Astrocyte (in vitro differentiated cells and primary cell): Measurements from ENCODE around the gene CCDC63. TPM values are rescaled to one million over a fixed set of nuclear protein-coding genes. Genes with fewer than 3 reads are reported as not detected.

Experiments used
- DNase-seq: peaks from one replicate; pipeline ENCODE4 v3.0.0-alpha.2; 2010; ENCODE audit warnings: low read depth
- FAIRE-seq: peaks from 2 replicates; lab custom pipeline; 2011; peaks lifted over from hg19 to GRCh38; lab: Jason Lieb, UNC
- H2AFZ ChIP-seq: 2 replicates; pipeline ENCODE4 v1.6.0; 2012; ENCODE audit warnings: low read depth, low read length, inconsistent platforms
- H3K27ac ChIP-seq: 2 replicates; pipeline ENCODE4 v1.5.1; 2011; ENCODE audit warnings: low read depth, low read length, inconsistent platforms
- H3K27me3 ChIP-seq: 2 replicates; pipeline ENCODE4 v1.6.0; 2011; ENCODE audit warnings: low read length, inconsistent platforms; ENCODE audit not compliant: insufficient read depth
- H3K36me3 ChIP-seq: 2 replicates; pipeline ENCODE4 v1.5.1; 2011; ENCODE audit warnings: low read length, inconsistent platforms; ENCODE audit not compliant: insufficient read depth
- H3K4me1 ChIP-seq: 2 replicates; pipeline ENCODE4 v1.5.1; 2011; ENCODE audit warnings: low read length, inconsistent platforms; ENCODE audit not compliant: insufficient read depth
- H3K4me2 ChIP-seq: 2 replicates; pipeline ENCODE4 v1.6.0; 2012; ENCODE audit warnings: low read length, inconsistent platforms
- H3K4me3 ChIP-seq: 2 replicates; pipeline ENCODE4 v1.5.1; 2011; ENCODE audit warnings: low read depth, mild to moderate bottlenecking, low read length, inconsistent platforms; ENCODE audit not compliant: insufficient read depth
- H3K79me2 ChIP-seq: 2 replicates; pipeline ENCODE4 v1.6.0; 2012; ENCODE audit warnings: mild to moderate bottlenecking, low read length, inconsistent platforms; ENCODE audit not compliant: insufficient read depth
- H3K9ac ChIP-seq: 2 replicates; pipeline ENCODE4 v1.6.0; 2012; ENCODE audit warnings: mild to moderate bottlenecking, low read length, inconsistent platforms
- H3K9me3 ChIP-seq: 2 replicates; pipeline ENCODE4 v1.5.1; 2012; ENCODE audit warnings: low read depth, mild to moderate bottlenecking, low read length, inconsistent platforms; ENCODE audit not compliant: insufficient read depth
- H4K20me1 ChIP-seq: 2 replicates; pipeline ENCODE4 v1.6.0; 2012; ENCODE audit warnings: low read length, inconsistent platforms; ENCODE audit not compliant: insufficient read depth
- H3K27ac Mint-ChIP-seq: one replicate; pipeline ENCODE4 v1.8.0; 2021; ENCODE audit warnings: mild to moderate bottlenecking, mixed read lengths; ENCODE audit not compliant: unreplicated experiment
- H3K27me3 Mint-ChIP-seq: one replicate; pipeline ENCODE4 v1.8.0; 2021; ENCODE audit warnings: low read depth, mixed read lengths; ENCODE audit not compliant: unreplicated experiment
- H3K36me3 Mint-ChIP-seq: one replicate; pipeline ENCODE4 v1.8.0; 2021; ENCODE audit warnings: low read depth, mixed read lengths; ENCODE audit not compliant: unreplicated experiment
- H3K4me1 Mint-ChIP-seq: one replicate; pipeline ENCODE4 v1.8.0; 2021; ENCODE audit warnings: low read depth, mixed read lengths; ENCODE audit not compliant: unreplicated experiment
- H3K4me3 Mint-ChIP-seq: one replicate; pipeline ENCODE4 v1.8.0; 2021; ENCODE audit warnings: mild to moderate bottlenecking, moderate library complexity, mixed read lengths; ENCODE audit not compliant: unreplicated experiment
- H3K9me3 Mint-ChIP-seq: one replicate; pipeline ENCODE4 v1.8.0; 2021; ENCODE audit warnings: mild to moderate bottlenecking, mixed read lengths; ENCODE audit not compliant: unreplicated experiment
- EZH2 ChIP-seq: IDR thresholded peaks from 2 replicates; pipeline ENCODE4 v1.6.1; 2012; ENCODE audit warnings: mild to moderate bottlenecking, low read length, inconsistent platforms; ENCODE audit not compliant: insufficient read depth
- total RNA-seq: library from RNA; stranded (reverse); gene quantifications from 2 replicates; pipeline ENCODE4 v1.2.1, GENCODE V29; 2021
- TF ChIP-seq, protein P1 (sequence below): IDR thresholded peaks from 2 replicates; pipeline ENCODE4 v1.5.1; 2011; ENCODE audit warnings: low read depth, mild to moderate bottlenecking, inconsistent platforms, low read length, moderate library complexity; ENCODE audit not compliant: insufficient read depth

Gene CCDC63
- total RNA-seq, 1 donor from 2014 or later = 0.30 TPM

DNA sequence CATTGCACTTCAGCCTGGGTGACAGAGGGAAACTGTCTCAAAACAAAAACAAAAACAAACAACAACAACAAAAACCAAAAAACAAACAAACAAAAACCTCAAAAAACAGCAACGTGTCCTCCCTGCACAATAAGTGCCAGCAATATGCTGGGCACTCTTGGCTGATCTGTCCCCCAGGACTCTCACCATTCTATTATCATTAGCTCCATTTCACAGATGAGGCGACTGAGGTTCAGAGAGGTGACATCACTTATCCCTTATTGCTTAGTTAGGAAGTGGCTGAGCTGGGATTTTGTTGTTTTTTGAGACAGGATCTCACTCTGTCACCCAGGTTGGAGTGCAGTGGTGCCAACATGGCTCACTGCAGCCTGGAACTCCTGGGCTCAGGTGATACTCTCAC, 33.0 kb upstream of the CCDC63 start:
- Histone ChIP-seq H3K36me3 (no peaks in the 10 kb centered on the region), H3K27ac (no peak overlapping the region), H2AFZ (no peak overlapping the region), H3K27me3 (peaks cover 7% of the 10 kb centered on the region), H3K4me2 (no peak overlapping the region), H3K4me1 (no peaks in the 10 kb centered on the region), H3K9me3 (no peaks in the 10 kb centered on the region), H4K20me1 (no peaks in the 10 kb centered on the region), H3K79me2 (no peaks in the 10 kb centered on the region), H3K4me3 (no peak overlapping the region), H3K9ac (no peak overlapping the region)
- H3K4me1 Mint-ChIP-seq = no peaks in the 10 kb centered on the region
- no peaks in the 10 kb centered on the region for H3K9me3 Mint-ChIP-seq
- H3K27me3 Mint-ChIP-seq = peaks cover 37% of the 10 kb centered on the region
- no peak overlapping the region for H3K27ac Mint-ChIP-seq
- peaks cover 2% of the 10 kb centered on the region for H3K36me3 Mint-ChIP-seq
- FAIRE-seq (no peak), DNase-seq (no peak)
- no peak overlapping the region for H3K4me3 Mint-ChIP-seq
- TF ChIP-seq, protein P1, sequence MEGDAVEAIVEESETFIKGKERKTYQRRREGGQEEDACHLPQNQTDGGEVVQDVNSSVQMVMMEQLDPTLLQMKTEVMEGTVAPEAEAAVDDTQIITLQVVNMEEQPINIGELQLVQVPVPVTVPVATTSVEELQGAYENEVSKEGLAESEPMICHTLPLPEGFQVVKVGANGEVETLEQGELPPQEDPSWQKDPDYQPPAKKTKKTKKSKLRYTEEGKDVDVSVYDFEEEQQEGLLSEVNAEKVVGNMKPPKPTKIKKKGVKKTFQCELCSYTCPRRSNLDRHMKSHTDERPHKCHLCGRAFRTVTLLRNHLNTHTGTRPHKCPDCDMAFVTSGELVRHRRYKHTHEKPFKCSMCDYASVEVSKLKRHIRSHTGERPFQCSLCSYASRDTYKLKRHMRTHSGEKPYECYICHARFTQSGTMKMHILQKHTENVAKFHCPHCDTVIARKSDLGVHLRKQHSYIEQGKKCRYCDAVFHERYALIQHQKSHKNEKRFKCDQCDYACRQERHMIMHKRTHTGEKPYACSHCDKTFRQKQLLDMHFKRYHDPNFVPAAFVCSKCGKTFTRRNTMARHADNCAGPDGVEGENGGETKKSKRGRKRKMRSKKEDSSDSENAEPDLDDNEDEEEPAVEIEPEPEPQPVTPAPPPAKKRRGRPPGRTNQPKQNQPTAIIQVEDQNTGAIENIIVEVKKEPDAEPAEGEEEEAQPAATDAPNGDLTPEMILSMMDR = no peak
- TF ChIP-seq EZH2 = no peak

GRCh38 chr12:110816248-110816647, 30.5 kb upstream of the CCDC63 start:
- Mint-ChIP-seq H3K4me1 (no peaks in the 10 kb centered on the region), H3K27ac (no peak overlapping the region), H3K4me3 (no peak overlapping the region), H3K36me3 (no peaks in the 10 kb centered on the region), H3K27me3 (peaks cover 48% of the 10 kb centered on the region), H3K9me3 (peaks cover 6% of the 10 kb centered on the region)
- H2AFZ ChIP-seq = no peak overlapping the region
- no peaks in the 10 kb centered on the region for H3K9me3 ChIP-seq
- FAIRE-seq (no peak), DNase-seq (no peak)
- no peak overlapping the region for H3K9ac ChIP-seq
- no peaks in the 10 kb centered on the region for H4K20me1 ChIP-seq
- no peaks in the 10 kb centered on the region for H3K36me3 ChIP-seq
- H3K27me3 ChIP-seq = peaks cover 7% of the 10 kb centered on the region
- no peaks in the 10 kb centered on the region for H3K79me2 ChIP-seq
- H3K4me2 ChIP-seq = no peak overlapping the region
- no peak overlapping the region for H3K4me3 ChIP-seq
- no peak overlapping the region for H3K27ac ChIP-seq
- TF ChIP-seq EZH2 = no peak
- TF ChIP-seq, protein P1 = no peak
- H3K4me1 ChIP-seq = no peaks in the 10 kb centered on the region

DNA sequence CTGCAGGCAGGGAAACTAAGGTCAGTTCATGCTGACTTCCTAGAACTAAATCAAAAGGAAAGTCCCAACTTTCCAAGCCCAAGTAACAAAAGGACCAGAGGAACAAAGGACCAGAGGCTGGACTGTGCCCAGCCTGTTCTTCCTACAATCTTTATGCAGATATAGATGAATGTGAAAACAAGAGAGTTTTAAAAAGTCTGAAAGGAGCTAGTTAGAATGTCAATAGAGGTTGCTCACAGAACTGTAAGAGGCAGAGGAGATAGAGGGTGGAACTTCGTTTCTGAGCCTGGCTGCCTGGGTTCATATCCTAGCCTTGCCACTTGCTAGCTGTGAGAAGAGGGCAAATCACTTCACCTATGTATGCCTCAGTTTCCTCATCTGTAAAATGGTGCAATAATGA, 30.0 kb upstream of the CCDC63 start:
- H3K36me3 ChIP-seq = no peaks in the 10 kb centered on the region
- H3K79me2 ChIP-seq = no peaks in the 10 kb centered on the region
- H3K27ac ChIP-seq = no peak overlapping the region
- H4K20me1 ChIP-seq = no peaks in the 10 kb centered on the region
- no peaks in the 10 kb centered on the region for H3K4me1 ChIP-seq
- Mint-ChIP-seq H3K27me3 (peaks cover 46% of the 10 kb centered on the region), H3K4me1 (no peaks in the 10 kb centered on the region), H3K36me3 (no peaks in the 10 kb centered on the region), H3K9me3 (peaks cover 9% of the 10 kb centered on the region), H3K27ac (no peak overlapping the region), H3K4me3 (no peak overlapping the region)
- no peak overlapping the region for H3K9ac ChIP-seq
- H3K9me3 ChIP-seq = no peaks in the 10 kb centered on the region
- no peak overlapping the region for H3K4me2 ChIP-seq
- no peak overlapping the region for H2AFZ ChIP-seq
- TF ChIP-seq, protein P1 = no peak
- TF ChIP-seq EZH2 = no peak
- no peak for FAIRE-seq
- H3K27me3 ChIP-seq = peaks cover 5% of the 10 kb centered on the region
- no peak for DNase-seq
- H3K4me3 ChIP-seq = no peak overlapping the region
